ENCODE data around the gene TRPM2.
A peak's percentile ranks its signal among the peaks of the same experiment; 100 is the strongest.

The TRPM2 gene

GRCh38 chr21:44437696-44438431 lies 84.4 kb downstream of the TRPM2 start:
- Mint-ChIP-seq H3K4me1 (no peaks in the 10 kb centered on the region), H3K27ac (no peak overlapping the region), H3K9me3 (no peaks in the 10 kb centered on the region), H3K27me3 (no peaks in the 10 kb centered on the region), H3K4me3 (no peak overlapping the region), H3K36me3 (no peaks in the 10 kb centered on the region)

DNA sequence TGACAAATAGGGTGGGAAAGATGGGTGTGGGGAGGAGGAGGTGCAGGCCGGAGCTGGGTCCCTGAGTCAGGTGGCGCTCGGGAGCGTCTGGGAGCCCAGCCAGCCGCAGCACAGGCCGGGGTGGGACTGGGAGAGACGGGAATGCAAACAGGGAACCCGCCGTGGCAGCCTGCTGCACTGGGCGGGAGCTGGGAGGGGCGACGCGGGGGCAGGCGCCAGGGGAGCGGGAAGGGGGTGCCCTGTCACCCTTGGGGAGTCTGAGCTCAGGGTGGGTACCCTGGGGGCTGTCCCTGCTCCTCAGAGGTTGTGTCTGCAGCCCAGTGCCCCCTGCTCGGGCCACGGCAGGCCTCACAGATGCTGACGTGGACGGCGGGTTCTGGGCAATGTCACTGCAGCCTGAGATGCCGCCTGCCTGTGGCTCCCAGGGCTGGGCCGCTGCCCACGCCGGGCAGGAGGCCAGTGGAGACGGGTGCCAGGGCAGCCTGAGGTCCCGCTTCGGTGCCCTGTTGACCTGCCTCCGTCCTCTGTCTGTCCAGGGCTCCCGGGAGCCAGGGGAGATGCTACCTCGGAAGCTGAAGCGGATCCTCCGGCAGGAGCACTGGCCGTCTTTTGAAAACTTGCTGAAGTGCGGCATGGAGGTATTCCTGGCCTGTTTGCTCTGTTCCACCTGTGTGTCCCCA lies 85.2 kb downstream of the TRPM2 start:
- Mint-ChIP-seq H3K27me3 (no peaks in the 10 kb centered on the region), H3K4me3 (no peak overlapping the region), H3K36me3 (no peaks in the 10 kb centered on the region), H3K27ac (no peak overlapping the region), H3K9me3 (no peaks in the 10 kb centered on the region), H3K4me1 (no peaks in the 10 kb centered on the region)

- Mint-ChIP-seq H3K4me1 (no peaks in the 10 kb centered on the region), H3K36me3 (no peaks in the 10 kb centered on the region), H3K27ac (no peak overlapping the region), H3K27me3 (no peaks in the 10 kb centered on the region), H3K4me3 (no peak overlapping the region), H3K9me3 (no peaks in the 10 kb centered on the region)
These were observed 85.8 kb downstream of the TRPM2 start for GRCh38 chr21:44439211-44439600.

DNA sequence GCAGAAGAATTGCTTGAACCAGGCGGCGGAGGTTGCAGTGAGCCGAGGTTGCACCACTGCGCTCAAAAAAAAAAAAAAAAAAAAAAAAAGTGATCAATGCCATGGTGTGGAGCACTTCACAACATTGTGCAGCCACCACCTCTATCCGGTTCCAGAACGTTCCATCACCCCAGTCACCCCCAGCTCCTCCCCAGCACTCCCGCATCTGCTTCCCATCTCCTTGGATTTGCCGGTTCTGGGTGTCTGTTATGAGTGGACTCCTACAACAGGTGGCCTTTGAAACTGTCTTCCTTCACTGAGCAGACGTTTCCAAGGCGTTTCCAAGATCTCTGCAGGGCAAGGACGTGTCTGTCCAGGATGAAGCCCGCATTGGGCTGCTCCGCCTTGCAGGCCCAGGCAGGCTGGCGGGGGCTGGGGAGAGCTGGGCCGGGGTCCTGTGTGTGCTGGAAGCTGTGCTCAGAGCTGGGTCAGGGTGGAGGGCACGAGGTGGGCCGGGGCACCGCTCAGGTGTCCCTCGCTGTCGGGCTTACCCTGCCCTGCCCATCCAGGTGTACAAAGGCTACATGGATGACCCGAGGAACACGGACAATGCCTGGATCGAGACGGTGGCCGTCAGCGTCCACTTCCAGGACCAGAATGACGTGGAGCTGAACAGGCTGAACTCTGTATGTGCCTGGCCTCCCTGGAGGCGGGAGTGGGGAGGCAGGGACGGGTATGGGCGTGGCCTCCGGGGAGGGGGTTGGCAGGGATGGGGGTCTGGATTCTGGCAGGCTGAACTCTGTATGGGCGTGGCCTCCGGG lies 87.0 kb downstream of the TRPM2 start:
- Mint-ChIP-seq H3K27ac (no peak overlapping the region), H3K27me3 (no peaks in the 10 kb centered on the region), H3K4me3 (no peak overlapping the region), H3K4me1 (no peaks in the 10 kb centered on the region), H3K36me3 (no peaks in the 10 kb centered on the region), H3K9me3 (no peaks in the 10 kb centered on the region)

- Mint-ChIP-seq H3K36me3 (no peaks in the 10 kb centered on the region), H3K9me3 (no peaks in the 10 kb centered on the region), H3K27me3 (no peaks in the 10 kb centered on the region), H3K4me1 (no peaks in the 10 kb centered on the region), H3K4me3 (no peak overlapping the region), H3K27ac (no peak overlapping the region)
These were observed 87.6 kb downstream of the TRPM2 start for GRCh38 chr21:44441041-44441400.

DNA sequence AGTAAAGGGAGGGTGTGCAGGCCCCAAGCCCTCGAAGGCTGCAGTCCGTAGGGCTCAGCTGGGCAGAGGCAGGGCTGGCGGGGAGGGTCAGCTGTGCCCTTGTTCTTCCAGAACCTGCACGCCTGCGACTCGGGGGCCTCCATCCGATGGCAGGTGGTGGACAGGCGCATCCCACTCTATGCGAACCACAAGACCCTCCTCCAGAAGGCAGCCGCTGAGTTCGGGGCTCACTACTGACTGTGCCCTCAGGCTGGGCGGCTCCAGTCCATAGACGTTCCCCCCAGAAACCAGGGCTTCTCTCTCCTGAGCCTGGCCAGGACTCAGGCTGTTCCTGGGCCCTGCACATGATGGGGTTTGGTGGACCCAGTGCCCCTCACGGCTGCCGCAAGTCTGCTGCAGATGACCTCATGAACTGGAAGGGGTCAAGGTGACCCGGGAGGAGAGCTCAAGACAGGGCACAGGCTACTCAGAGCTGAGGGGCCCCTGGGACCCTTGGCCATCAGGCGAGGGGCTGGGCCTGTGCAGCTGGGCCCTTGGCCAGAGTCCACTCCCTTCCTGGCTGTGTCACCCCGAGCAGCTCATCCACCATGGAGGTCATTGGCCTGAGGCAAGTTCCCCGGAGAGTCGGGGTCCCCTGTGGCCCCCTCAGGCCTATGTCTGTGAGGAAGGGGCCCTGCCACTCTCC lies 88.3 kb downstream of the TRPM2 start:
- no peaks in the 10 kb centered on the region for H3K9me3 Mint-ChIP-seq
- no peaks in the 10 kb centered on the region for H3K4me1 Mint-ChIP-seq
- no peaks in the 10 kb centered on the region for H3K27me3 Mint-ChIP-seq
- H3K4me3 Mint-ChIP-seq, result no peak overlapping the region
- no peaks in the 10 kb centered on the region for H3K36me3 Mint-ChIP-seq
- no peak overlapping the region for H3K27ac Mint-ChIP-seq

DNA sequence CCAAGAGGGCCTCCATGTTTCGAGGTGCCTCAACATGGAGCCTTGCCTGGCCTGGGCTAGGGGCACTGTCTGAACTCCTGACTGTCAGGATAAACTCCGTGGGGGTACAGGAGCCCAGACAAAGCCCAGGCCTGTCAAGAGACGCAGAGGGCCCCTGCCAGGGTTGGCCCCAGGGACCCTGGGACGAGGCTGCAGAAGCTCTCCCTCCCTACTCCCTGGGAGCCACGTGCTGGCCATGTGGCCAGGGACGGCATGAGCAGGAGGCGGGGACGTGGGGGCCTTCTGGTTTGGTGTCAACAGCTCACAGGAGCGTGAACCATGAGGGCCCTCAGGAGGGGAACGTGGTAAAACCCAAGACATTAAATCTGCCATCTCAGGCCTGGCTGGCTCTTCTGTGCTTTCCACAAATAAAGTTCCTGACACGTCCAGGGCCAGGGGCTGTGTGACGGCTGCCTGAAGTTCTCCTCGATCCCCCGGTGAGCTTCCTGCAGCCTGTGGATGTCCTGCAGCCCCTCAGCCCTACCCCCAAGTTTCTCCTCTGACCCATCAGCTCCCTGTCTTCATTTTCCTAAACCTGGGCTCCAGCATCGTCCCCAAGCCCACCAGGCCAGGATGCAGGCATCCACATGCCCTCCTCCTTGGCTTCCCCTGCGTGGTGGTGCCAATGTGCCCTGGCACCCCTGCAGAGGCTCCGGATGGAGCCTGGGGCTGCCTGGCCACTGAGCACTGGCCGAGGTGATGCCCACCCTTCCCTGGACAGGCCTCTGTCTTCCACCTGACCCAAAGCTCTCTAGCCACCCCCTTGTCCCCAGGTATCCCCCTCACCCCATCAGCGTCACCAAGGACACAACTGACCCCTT lies 89.1 kb downstream of the TRPM2 start:
- H3K4me1 Mint-ChIP-seq, result no peaks in the 10 kb centered on the region
- H3K9me3 Mint-ChIP-seq, result no peaks in the 10 kb centered on the region
- H3K4me3 Mint-ChIP-seq, result no peak overlapping the region
- H3K36me3 Mint-ChIP-seq, result no peaks in the 10 kb centered on the region
- H3K27ac Mint-ChIP-seq, result no peak overlapping the region
- H3K27me3 Mint-ChIP-seq, result no peaks in the 10 kb centered on the region

DNA sequence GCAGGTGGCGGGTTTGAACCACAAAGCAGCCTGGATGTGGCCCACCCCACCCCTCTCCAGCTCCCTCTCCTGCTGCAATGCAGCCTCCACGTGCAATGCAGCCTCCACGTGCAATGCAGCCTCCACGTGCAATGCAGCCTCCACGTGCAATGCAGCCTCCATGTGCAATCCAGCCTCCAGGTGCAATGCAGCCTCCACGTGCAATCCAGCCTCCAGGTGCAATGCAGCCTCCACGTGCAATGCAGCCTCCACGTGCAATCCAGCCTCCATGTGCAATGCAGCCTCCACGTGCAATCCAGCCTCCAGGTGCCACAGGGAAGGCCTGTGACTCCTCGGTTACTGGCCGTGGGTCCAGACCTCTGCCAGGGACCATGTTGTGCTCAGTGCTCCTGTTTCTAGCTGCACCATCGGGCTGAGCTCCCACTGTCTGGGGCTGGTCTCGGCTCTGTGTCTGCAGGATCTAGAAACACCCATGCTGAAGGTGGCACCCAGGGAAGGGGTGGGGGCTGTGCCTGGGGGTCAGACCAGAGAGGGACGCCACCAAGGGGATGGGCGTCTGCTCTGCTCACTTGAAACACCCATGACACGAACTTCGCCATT lies 90.0 kb downstream of the TRPM2 start:
- Mint-ChIP-seq H3K9me3 (no peaks in the 10 kb centered on the region), H3K27me3 (no peaks in the 10 kb centered on the region), H3K27ac (no peak overlapping the region), H3K36me3 (no peaks in the 10 kb centered on the region), H3K4me1 (no peaks in the 10 kb centered on the region), H3K4me3 (no peak overlapping the region)

- Mint-ChIP-seq H3K27ac (no peak overlapping the region), H3K36me3 (no peaks in the 10 kb centered on the region), H3K27me3 (no peaks in the 10 kb centered on the region)
These were observed 90.5 kb downstream of the TRPM2 start for GRCh38 chr21:44443891-44444285.

GRCh38 chr21:44444286-44444931 lies 91.0 kb downstream of the TRPM2 start:
- Mint-ChIP-seq H3K27ac (no peak overlapping the region), H3K27me3 (peaks cover 3% of the 10 kb centered on the region), H3K36me3 (no peaks in the 10 kb centered on the region), H3K4me3 (no peak overlapping the region), H3K9me3 (no peaks in the 10 kb centered on the region), H3K4me1 (no peaks in the 10 kb centered on the region)

More at GRCh38 chr21:44443891-44444285, 90.5 kb downstream of the TRPM2 start:
- no peaks in the 10 kb centered on the region for H3K4me1 Mint-ChIP-seq
- no peak overlapping the region for H3K4me3 Mint-ChIP-seq
- no peaks in the 10 kb centered on the region for H3K9me3 Mint-ChIP-seq

DNA sequence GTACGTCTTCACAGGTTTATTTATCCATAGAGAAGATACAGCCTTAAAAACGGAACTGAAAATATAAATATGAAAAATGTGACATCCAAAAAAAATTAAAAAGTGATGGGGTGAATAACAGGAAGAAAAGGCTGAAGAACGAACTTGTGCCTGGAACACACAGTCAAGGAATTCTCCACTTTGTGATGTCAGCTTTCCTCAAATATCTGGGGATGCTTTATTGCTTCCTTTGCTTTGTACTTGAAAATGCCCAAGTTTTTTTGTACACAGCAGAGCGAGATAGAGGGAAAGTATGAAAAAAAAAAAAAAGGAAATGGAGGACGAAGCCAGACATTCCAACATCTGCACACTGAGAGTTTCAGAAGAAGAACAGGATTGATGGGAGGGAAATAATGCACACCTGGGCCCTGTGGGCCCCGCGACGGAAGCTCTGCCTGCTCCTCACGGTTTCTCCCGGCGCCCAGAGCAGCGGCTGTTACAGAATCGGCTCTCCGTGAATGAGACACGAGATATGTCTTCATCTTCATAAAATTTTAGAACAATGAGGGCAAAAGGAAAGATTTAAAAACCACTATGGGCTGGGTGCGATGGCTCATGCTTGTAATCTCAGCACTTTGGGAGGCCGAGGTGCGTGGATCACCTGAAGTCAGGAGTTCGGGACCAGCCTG lies 91.9 kb downstream of the TRPM2 start:
- peaks cover 3% of the 10 kb centered on the region for H3K27me3 Mint-ChIP-seq

DNA sequence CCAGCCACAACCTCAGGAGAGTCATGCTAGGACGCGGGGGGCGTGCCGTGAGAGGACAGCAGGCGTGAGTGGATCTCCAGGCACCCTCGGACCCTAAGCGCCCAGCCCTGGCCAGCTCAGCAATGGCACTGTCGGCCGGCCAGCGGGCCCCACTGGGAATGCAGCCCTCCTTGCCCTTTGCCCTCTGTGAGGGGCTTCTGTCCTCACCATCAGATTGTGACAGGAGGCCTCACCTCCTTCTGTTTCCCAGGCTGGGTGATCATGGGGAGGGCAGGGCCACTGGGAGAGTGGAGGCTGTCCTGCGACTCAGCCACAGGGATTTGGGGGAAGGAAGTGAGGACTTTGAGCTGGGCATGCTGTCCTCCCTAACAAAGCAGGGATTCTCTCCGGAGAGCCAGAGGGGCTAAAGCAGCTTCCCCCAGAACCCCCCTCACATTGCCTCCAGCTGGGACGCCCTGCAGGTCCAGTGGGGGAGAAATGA lies 95.3 kb downstream of the TRPM2 start:
- Mint-ChIP-seq H3K4me1 (no peaks in the 10 kb centered on the region), H3K27ac (peak overlapping the region; percentile 8), H3K36me3 (no peaks in the 10 kb centered on the region)

More for the DNA sequence above, 91.9 kb downstream of the TRPM2 start:
- Mint-ChIP-seq H3K4me3 (no peak overlapping the region), H3K9me3 (no peaks in the 10 kb centered on the region), H3K27ac (no peak overlapping the region), H3K36me3 (no peaks in the 10 kb centered on the region), H3K4me1 (no peaks in the 10 kb centered on the region)

DNA sequence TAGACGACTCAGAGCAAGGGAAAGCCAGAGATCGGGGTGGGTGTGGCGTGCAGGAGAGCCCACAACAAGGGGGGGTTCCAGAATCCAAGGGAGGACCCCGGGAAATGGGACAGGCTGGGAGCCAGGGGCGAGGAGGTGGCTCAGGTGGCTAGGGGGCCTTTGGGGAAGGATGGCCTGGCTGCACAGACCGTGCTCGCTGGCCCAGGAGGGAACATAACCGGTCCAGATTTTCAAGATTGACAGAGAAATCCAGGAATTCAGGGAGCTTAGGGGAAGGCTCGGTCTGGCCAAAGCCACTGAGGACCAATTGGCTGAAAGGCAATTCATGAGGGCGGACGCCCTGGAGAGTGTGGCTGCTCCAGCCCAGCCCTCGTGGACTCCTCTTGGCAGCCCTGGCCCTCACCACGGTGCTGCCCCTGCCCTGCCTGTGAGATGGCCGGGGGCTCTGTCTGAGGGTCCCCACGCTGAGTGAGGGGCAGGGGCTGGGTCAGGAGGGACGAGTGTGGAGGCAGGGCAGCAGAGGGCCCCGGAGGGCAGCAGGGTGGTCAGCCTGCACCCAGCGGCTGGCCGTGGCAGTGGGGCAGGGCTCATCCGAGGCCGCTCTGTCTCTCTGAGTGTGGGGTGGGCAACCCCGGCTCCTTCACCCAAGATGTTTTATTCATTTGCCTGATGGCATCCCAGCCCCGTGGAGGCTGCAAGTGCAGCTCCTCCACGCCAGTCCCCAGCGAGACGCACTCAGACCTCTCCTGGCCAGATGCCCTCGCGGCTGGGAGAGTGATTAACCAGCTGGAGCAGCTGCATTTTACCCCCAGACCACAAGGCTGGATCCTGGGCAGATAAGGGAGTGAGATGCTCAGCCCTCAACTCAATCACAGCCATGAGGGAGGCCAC lies 96.3 kb downstream of the TRPM2 start:
- Mint-ChIP-seq H3K4me3 (no peak overlapping the region), H3K9me3 (no peaks in the 10 kb centered on the region), H3K27ac (no peak overlapping the region)

More for the DNA sequence above, 95.3 kb downstream of the TRPM2 start:
- Mint-ChIP-seq H3K27me3 (peaks cover 5% of the 10 kb centered on the region), H3K4me3 (no peak overlapping the region), H3K9me3 (no peaks in the 10 kb centered on the region)

More for the DNA sequence above, 96.3 kb downstream of the TRPM2 start:
- no peaks in the 10 kb centered on the region for H3K4me1 Mint-ChIP-seq
- no peaks in the 10 kb centered on the region for H3K36me3 Mint-ChIP-seq
- peaks cover 5% of the 10 kb centered on the region for H3K27me3 Mint-ChIP-seq
